PC-3 (cell line): Measurements from ENCODE around the gene OXSR1. TPM values are rescaled to one million over a fixed set of nuclear protein-coding genes. Genes with fewer than 3 reads are reported as not detected.
"Not testable (repeated sequence)": the region's sequence is repeated elsewhere in the genome, so short reads cannot be mapped to it uniquely, and the experiment has no call there.

Source experiments
- ATAC-seq: fragments of 200-7000 bp; cut with Tn5 transposase; 2 replicates; pipeline ENCODE4 v1.9.1; 2020; ENCODE audit warnings: mild to moderate bottlenecking, moderate library complexity
- BruUV-seq: library from RNA; stranded (reverse); fragments of 400-500 nt; replicated peaks from 2 replicates; lab custom pipeline; 2021; lab: Mats Ljungman, UMichigan
- CTCF ChIA-PET: fragments of 300-600 bp; sonication (Branson Sonifier 250); formaldehyde crosslinking; loops from one replicate; lab custom pipeline; 2022; ENCODE audit warnings: antibody characterized with exemption; lab: Charles Lee
- POLR2A ChIA-PET: fragments of 300-600 bp; sonication (Branson Sonifier 250); formaldehyde crosslinking; loops from one replicate; lab custom pipeline; 2022; ENCODE audit warnings: antibody characterized with exemption; ENCODE audit not compliant: unreplicated experiment; lab: Charles Lee
- DNase-seq: peaks from one replicate; pipeline ENCODE4 v3.0.0-alpha.2; 2015
- H2AFZ ChIP-seq: fragments of 300-600 bp; sonication (generic); 2 replicates; pipeline ENCODE4 v1.6.0; 2016; ENCODE audit warnings: antibody characterized with exemption, low read length
- H3F3A ChIP-seq: fragments of 300-600 bp; sonication (generic); one replicate; pipeline ENCODE4 v1.6.0; 2017; ENCODE audit warnings: antibody characterized with exemption, low read length, control low read depth, mild to moderate bottlenecking; ENCODE audit not compliant: unreplicated experiment
- H3K27ac ChIP-seq: fragments of 300-600 bp; sonication (generic); 2 replicates; pipeline ENCODE4 v1.5.1; 2016; ENCODE audit warnings: mild to moderate bottlenecking, low read length
- H3K27me3 ChIP-seq: fragments of 300-600 bp; sonication (generic); 2 replicates; pipeline ENCODE4 v1.6.1; 2016; ENCODE audit warnings: low read length, mixed read lengths
- H3K36me3 ChIP-seq: fragments of 300-600 bp; sonication (generic); 2 replicates; pipeline ENCODE4 v1.6.1; 2016; ENCODE audit warnings: low read depth, mixed run types, low read length, mixed read lengths
- H3K4me1 ChIP-seq: fragments of 300-600 bp; sonication (generic); 2 replicates; pipeline ENCODE4 v1.5.1; 2016; ENCODE audit warnings: low read length; ENCODE audit not compliant: insufficient read depth
- H3K4me2 ChIP-seq: fragments of 300-600 bp; sonication (generic); 2 replicates; pipeline ENCODE4 v1.6.0; 2016; ENCODE audit warnings: low read length
- H3K4me3 ChIP-seq: fragments of 300-600 bp; sonication (generic); 2 replicates; pipeline ENCODE4 v1.5.1; 2016; ENCODE audit warnings: mild to moderate bottlenecking, low read length, mixed read lengths
- H3K79me2 ChIP-seq: fragments of 300-600 bp; sonication (generic); 2 replicates; pipeline ENCODE4 v1.6.1; 2017; ENCODE audit warnings: low read length, mixed read lengths
- H3K9ac ChIP-seq: fragments of 300-600 bp; sonication (generic); 2 replicates; pipeline ENCODE4 v1.6.0; 2016; ENCODE audit warnings: mild to moderate bottlenecking, low read length
- H3K9me2 ChIP-seq: fragments of 300-600 bp; sonication (generic); replicated peaks from 2 replicates; pipeline ENCODE4 v1.6.1; 2016; ENCODE audit warnings: mixed run types, low read length, mixed read lengths
- H3K9me3 ChIP-seq: fragments of 300-600 bp; sonication (generic); 2 replicates; pipeline ENCODE4 v1.6.1; 2016; ENCODE audit warnings: low read length, mixed read lengths
- H4K20me1 ChIP-seq: fragments of 300-600 bp; sonication (generic); 2 replicates; pipeline ENCODE4 v1.6.1; 2016; ENCODE audit warnings: low read length, mixed read lengths
- CTCF ChIP-seq: fragments of 300-600 bp; sonication (generic); conservative IDR thresholded peaks from 2 replicates; pipeline ENCODE4 v1.5.1; 2017; ENCODE audit warnings: antibody characterized with exemption, low read depth, mild to moderate bottlenecking, low read length
- EZH2 ChIP-seq: fragments of 300-600 bp; sonication (generic); IDR thresholded peaks from one replicate; pipeline ENCODE4 v1.6.1; 2017; ENCODE audit warnings: antibody characterized with exemption, mild to moderate bottlenecking, low read length; ENCODE audit not compliant: unreplicated experiment
- EZH2phosphoT487 ChIP-seq: fragments of 300-600 bp; sonication (generic); IDR thresholded peaks from 2 replicates; pipeline ENCODE4 v1.6.1; 2018; ENCODE audit warnings: mild to moderate bottlenecking, antibody characterized with exemption, low read length, borderline replicate concordance
- intact Hi-C: fragments of 100-400 bp; cut with micrococcal nuclease; formaldehyde crosslinking; loops from 2 replicates; pipeline ENCODE4 v1.9.0; 2023
- total RNA-seq: library from RNA; depleted of rRNA; stranded (reverse); fragments of >200 nt; gene quantifications from 2 replicates; pipeline ENCODE4 v1.2.3, GENCODE V29; 2014

The OXSR1 gene
- total RNA-seq, 1 experiment from 2014 or later = 42.2 TPM

- Histone ChIP-seq H3K4me2 (no peak overlapping the region), H3K79me2 (no peaks in the 10 kb centered on the region), H3K4me1 (no peaks in the 10 kb centered on the region), H3K36me3 (no peaks in the 10 kb centered on the region), H3K9me2 (no peaks in the 10 kb centered on the region), H3K9ac (no peak overlapping the region), H3F3A (no peaks in the 10 kb centered on the region), H4K20me1 (no peaks in the 10 kb centered on the region), H3K27ac (no peak overlapping the region), H2AFZ (no peak overlapping the region), H3K27me3 (no peaks in the 10 kb centered on the region), H3K4me3 (no peak overlapping the region), H3K9me3 (no peaks in the 10 kb centered on the region)
- TF ChIP-seq EZH2 = no peak
- TF ChIP-seq EZH2phosphoT487 = no peak
- no peak for TF ChIP-seq CTCF
- intact Hi-C loops = no loop called here
- BruUV-seq = no TSS peak
- CTCF ChIA-PET = no interaction called here
- no peak for DNase-seq
- ATAC-seq = no peak
- POLR2A ChIA-PET = no interaction called here
Observed at GRCh38 chr3:38283810-38284755, 118.7 kb downstream of the OXSR1 start.

GRCh38 chr3:38284756-38285150 lies 119.4 kb downstream of the OXSR1 start:
- Histone ChIP-seq H3K4me2 (no peak overlapping the region), H3K79me2 (no peaks in the 10 kb centered on the region), H2AFZ (no peak overlapping the region), H3K27ac (no peak overlapping the region), H3K9me3 (no peaks in the 10 kb centered on the region), H3K9ac (no peak overlapping the region), H4K20me1 (no peaks in the 10 kb centered on the region), H3K36me3 (no peaks in the 10 kb centered on the region), H3K27me3 (no peaks in the 10 kb centered on the region), H3K9me2 (no peaks in the 10 kb centered on the region), H3F3A (no peaks in the 10 kb centered on the region), H3K4me3 (no peak overlapping the region), H3K4me1 (no peaks in the 10 kb centered on the region)
- no TSS peak for BruUV-seq
- ATAC-seq (no peak), DNase-seq (no peak)
- intact Hi-C loops = no loop called here
- ChIA-PET POLR2A (interaction anchor here (0.5 kb wide), 1 partner anchor 121 kb away, joined by 3 read pairs; no protein-coding TSS in a partner anchor), CTCF (no interaction called here)
- TF ChIP-seq EZH2phosphoT487 = no peak
- TF ChIP-seq CTCF = no peak
- no peak for TF ChIP-seq EZH2

- H3K9me2 ChIP-seq, H3F3A ChIP-seq, H3K27me3 ChIP-seq, H3K9ac ChIP-seq, H3K27ac ChIP-seq, ATAC-seq, BruUV-seq, H4K20me1 ChIP-seq, H2AFZ ChIP-seq, H3K79me2 ChIP-seq, DNase-seq, H3K4me3 ChIP-seq, POLR2A ChIA-PET, H3K36me3 ChIP-seq, H3K9me3 ChIP-seq, H3K4me1 ChIP-seq, intact Hi-C loops, H3K4me2 ChIP-seq: not testable (repeated sequence)
- CTCF ChIA-PET = interaction anchor here (0.6 kb wide), 1 partner anchor 9 kb away, joined by 3 read pairs; no protein-coding TSS in a partner anchor
Observed at GRCh38 chr3:38289286-38290217, 124.2 kb downstream of the OXSR1 start.

- ATAC-seq, H3F3A ChIP-seq, H3K4me2 ChIP-seq, H3K27ac ChIP-seq, POLR2A ChIA-PET, BruUV-seq, H4K20me1 ChIP-seq, H3K79me2 ChIP-seq, H3K4me1 ChIP-seq, H3K4me3 ChIP-seq, H3K9me2 ChIP-seq, H2AFZ ChIP-seq, H3K27me3 ChIP-seq, H3K9me3 ChIP-seq, H3K36me3 ChIP-seq, H3K9ac ChIP-seq: not testable (repeated sequence)
- DNase-seq = peak; percentile 10
- CTCF ChIA-PET = interaction anchor here (0.6 kb wide), 1 partner anchor 32 kb away, joined by 3 read pairs; no protein-coding TSS in a partner anchor
- intact Hi-C loops = loop anchor here (5.0 kb wide), 1 partner anchor 325 kb away; no protein-coding TSS in a partner anchor
Observed at GRCh38 chr3:38297053-38297452, 131.7 kb downstream of the OXSR1 start.
